GM18861 (cell line): Measurements from ENCODE around the gene MTG2.
"Not testable (repeated sequence)": the region's sequence is repeated elsewhere in the genome, so short reads cannot be mapped to it uniquely, and the experiment has no call there.

Experiments used
- ATAC-seq: cut with Tn5 transposase; IDR thresholded peaks from one replicate; pipeline ENCODE4 v1.9.1; 2021; ENCODE audit not compliant: unreplicated experiment

MTG2 gene

GRCh38 chr20:62143957-62144825 lies 38.6 kb upstream of the MTG2 start:
- no peak for ATAC-seq

GRCh38 chr20:62145688-62146018 lies 37.2 kb upstream of the MTG2 start:
- ATAC-seq: no peak

DNA sequence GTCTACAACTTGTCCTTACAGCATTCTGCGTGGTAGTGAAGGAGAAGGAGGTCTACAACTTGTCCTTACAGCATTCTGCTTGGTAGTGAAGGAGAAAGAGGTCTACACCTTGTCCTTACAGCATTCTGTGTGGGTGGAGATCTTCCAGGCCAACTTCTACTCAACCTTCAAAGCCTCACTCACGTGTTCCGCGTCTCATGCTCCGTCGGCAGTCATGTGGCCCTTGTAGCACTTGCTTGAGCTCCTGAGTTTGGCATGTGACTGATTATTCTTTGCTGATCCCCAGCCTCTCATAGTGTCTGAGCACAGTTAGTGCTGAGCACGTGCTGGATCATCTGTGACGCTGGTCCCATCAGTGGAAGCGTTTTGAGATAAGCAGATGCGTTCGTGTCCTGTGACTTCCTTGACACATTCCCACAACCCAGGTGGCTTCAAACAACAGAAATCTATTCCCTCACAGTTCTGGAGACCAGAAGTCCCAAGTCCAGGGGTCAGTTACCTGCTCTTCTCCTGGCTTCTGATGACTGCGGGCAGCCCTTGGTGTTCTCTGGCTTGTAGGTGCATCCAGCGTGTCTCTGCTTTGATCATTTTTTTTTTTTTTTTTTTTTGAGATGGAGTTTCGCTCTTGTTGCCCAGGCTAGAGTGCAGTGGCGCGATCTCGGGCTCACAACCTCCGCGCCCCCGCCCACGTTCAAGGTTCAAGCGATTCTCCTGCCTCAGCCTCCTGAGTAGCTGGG lies 36.6 kb upstream of the MTG2 start:
- ATAC-seq: no peak

DNA sequence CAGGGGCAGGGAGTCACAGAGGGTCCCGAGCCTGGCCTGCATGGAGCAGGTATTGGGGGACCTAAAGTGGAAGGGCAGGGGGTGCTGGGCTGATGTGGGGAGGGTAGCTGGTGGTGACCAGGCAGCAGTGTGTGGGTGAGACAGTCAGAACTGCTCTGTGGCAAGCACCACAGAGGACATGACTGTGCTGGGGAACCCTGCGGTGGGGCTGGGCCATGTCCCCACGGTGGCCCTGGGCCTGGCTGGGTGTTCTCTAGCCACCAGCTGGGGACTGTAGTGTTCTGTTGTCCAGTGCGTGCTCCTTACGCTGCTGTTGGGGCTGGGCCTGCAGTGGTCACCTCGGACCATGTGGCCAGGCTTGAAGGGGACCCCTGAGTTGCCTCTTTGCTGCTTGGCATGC lies 35.7 kb upstream of the MTG2 start:
- ATAC-seq: no peak

GRCh38 chr20:62147528-62147927 lies 35.3 kb upstream of the MTG2 start:
- no peak for ATAC-seq

- not testable (repeated sequence) for ATAC-seq
Measured at GRCh38 chr20:62148383-62148782, 34.4 kb upstream of the MTG2 start.

DNA sequence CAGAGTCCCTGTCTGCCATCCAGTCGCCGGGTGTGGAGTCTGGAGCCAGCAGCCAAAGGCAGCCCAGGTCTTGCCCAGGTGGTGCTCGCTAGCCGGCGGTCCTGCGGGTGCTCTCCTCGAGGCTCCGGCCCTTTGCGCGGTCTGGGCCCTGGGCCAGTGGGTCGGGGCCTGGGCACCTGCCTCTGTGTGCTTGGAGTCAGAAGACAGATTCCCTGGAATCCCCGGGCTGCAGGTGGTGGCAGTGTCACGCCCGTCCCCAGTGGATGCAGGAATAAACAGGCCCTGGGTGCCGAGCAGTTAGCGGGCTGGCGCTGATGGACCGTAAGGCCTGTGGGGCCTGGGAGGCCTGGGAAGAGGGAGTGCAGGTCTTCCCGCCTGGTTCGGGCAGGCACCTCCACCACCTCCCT lies 33.9 kb upstream of the MTG2 start:
- ATAC-seq: no peak

GRCh38 chr20:62149532-62150309 lies 33.1 kb upstream of the MTG2 start:
- ATAC-seq: no peak

DNA sequence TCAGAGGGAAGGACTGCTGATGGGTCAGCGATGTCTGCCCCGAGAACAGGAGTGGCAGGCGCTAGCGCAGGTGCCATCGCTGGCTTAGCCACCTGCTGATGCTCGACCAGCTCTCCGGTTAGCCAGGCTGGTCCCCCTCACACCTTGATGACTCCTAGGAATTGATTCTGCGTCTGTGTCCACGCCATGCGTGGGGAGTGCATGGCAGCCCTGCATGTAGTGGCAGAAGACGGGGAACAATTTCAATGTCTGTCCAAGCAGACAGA lies 32.6 kb upstream of the MTG2 start:
- ATAC-seq: no peak

- ATAC-seq: no peak
Measured at GRCh38 chr20:62151225-62151624, 31.6 kb upstream of the MTG2 start.

- no peak for ATAC-seq
Measured at GRCh38 chr20:62151835-62152364, 30.9 kb upstream of the MTG2 start.

- no peak for ATAC-seq
Measured at GRCh38 chr20:62155428-62156253, 27.2 kb upstream of the MTG2 start.

DNA sequence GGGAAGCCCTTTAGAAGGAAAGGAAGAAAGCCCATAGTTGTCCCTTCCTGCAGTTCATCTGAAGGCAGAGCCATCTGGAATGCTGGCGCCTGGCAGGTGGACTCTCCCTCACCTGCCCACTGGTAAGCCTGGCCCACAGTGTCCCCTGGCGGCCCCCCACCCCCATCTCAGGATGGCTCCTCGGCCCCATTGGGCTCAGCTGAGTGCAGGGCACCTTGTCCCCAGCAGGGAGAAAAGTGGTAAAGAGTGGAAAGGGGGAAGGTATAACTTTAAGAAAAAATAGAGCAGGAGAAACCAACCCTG lies 26.6 kb upstream of the MTG2 start:
- no peak for ATAC-seq

DNA sequence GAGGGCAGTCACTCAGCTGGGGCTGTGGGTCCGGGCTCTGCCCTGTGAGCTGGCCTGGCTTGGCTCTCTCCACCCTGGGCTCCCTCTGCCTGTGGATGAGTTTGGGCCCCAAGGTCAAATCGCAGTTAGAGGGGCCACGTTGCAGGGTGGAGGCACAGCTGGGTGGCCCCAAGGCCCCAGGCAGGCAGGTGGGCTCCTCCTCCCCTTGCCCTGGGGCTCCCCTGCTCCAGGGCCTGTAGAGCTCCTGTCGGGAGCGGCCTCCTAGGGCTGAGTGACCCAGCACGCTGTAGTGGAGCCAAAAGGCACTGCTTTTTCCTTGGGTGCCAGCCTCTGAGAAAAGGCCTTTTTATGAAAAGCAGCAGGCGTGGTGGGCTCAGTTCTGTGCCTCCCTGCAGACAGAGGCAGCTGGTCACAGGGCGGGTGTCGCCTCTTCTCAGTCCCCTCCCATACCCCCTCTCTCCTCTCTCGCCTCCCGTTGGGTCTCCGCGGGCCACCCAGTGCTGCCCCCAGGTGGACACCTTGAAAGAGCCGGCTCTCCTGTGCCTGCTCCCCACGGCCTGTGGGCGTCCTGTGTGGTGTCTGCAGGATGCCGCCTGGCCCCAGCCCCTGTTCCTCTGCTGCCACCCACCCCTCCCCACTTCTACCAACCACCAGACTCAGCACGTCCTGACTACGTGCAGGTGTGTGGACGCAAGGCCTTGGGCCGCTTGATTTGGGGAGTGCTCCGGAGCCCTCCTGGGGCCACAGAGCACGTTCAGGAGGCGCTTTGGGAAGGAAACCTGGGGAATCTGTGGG lies 26.0 kb upstream of the MTG2 start:
- ATAC-seq: no peak

DNA sequence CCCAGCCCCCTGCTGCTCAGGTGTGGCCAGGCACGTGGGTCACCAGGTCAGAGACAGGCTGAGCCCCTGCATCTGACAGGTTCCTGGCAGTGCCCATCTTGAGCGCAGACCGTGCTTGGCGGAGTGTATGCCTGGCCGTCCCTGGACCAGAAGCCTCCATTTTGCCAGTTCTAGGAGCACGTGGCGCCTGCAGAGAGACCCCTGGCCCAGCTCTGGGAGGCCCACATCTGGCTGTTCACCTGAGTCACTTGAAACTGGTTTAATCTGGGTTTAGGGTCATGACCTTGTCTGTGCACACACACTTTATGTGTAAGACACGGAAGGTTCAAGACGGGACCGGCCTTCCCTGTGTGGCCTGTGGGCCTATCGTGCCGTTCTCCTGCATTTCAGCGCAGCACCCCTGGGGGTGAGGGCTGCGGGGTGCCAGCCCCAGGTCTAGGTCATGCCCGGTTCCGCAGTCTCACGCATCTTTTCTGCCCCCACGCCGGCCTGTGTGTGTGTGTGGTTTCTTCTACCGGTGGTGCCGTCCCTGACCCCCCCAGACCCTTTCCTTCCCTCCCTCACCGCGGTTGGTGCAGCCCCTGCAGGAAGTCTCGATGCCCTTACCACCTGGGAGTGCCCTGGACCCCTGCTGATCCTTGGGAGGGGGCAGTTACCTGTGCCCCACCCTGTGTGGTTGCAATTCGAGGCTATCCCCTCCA lies 25.3 kb upstream of the MTG2 start:
- ATAC-seq: no peak

GRCh38 chr20:62158088-62158400 lies 24.8 kb upstream of the MTG2 start:
- no peak for ATAC-seq

GRCh38 chr20:62158541-62158940 lies 24.3 kb upstream of the MTG2 start:
- ATAC-seq: no peak

- no peak for ATAC-seq
Measured at GRCh38 chr20:62159052-62159451, 23.8 kb upstream of the MTG2 start.

DNA sequence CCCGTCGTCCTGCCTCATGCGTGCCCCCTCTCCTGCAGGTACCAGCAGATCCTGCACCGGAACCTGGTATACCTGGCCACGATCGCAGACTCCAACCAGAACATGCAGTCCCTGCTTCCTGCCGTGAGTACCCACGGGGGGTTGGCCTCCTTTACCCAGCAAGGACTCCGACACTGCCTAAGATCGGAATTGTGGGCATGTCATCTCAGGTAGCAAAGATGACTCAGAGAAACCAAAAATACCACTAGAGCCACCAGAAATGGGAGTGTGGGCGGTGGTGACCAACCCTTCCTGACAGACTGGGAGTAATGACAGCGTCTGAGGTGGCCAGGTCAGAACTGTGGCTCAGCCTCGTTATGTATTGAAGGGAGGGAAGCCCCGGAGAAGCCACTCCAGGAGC lies 23.0 kb upstream of the MTG2 start:
- ATAC-seq: no peak

DNA sequence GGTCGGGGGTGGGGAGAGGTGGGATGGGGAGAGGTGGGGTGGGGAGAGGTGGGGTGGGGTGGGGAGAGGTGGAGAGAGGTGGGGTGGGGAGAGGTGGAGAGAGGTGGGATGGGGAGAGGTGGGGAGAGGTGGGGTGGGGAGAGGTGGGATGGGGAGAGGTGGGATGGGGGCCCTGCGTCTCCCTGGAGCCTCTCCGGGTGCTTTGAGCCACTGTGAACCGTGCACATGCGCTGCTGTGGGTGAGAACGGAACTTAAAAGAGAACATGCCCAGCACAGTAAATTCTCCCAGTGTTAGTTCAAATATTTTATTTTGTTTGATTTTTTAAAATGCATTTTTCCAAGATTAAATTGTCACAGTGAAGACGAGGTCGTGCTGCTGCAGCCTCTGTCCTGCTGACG lies 22.6 kb upstream of the MTG2 start:
- no peak for ATAC-seq
